Amniotic epithelial cell (primary cell): ENCODE data around the gene CCDC28B.
A peak's percentile ranks its signal among the peaks of the same experiment; 100 is the strongest.

Experiments
- DNase-seq: peaks from one replicate; pipeline ENCODE4 v3.0.0-alpha.2; 2010; ENCODE audit warnings: low read depth

CCDC28B gene

GRCh38 chr1:32194984-32195383, 5.4 kb upstream of the CCDC28B start:
- no peak for DNase-seq

GRCh38 chr1:32195531-32195930, 4.9 kb upstream of the CCDC28B start:
- DNase-seq = no peak

GRCh38 chr1:32195972-32196823, 4.2 kb upstream of the CCDC28B start:
- peak; percentile 78 for DNase-seq

- DNase-seq = no peak
Observed at GRCh38 chr1:32197074-32197473, 3.3 kb upstream of the CCDC28B start.

- DNase-seq = no peak
Observed at GRCh38 chr1:32197837-32198236, 2.6 kb upstream of the CCDC28B start.

GRCh38 chr1:32198237-32199042, 2.0 kb upstream of the CCDC28B start:
- DNase-seq = no peak

- no peak for DNase-seq
Observed at GRCh38 chr1:32199043-32199716, 1.2 kb upstream of the CCDC28B start.

GRCh38 chr1:32199717-32200072, 700 bp upstream of the CCDC28B start:
- no peak for DNase-seq

GRCh38 chr1:32201011-32201855, 838 bp downstream of the CCDC28B start:
- no peak for DNase-seq

GRCh38 chr1:32204943-32205361, 4.6 kb downstream of the CCDC28B start:
- DNase-seq = no peak

- peak; percentile 67 for DNase-seq
Observed at GRCh38 chr1:32205401-32206370, 5.3 kb downstream of the CCDC28B start, which contains the start of gene IQCC. Gene IQCC (plus strand): TSS chr1:32205671. CDS start chr1:32205682, 11 bp downstream.

- DNase-seq = no peak
Observed at GRCh38 chr1:32208469-32208868, 8.1 kb downstream of the CCDC28B start.

GRCh38 chr1:32208891-32209328, 8.5 kb downstream of the CCDC28B start, which contains the start of gene DCDC2B:
Gene DCDC2B (plus strand): TSS chr1:32209089. CDS start chr1:32209094, 5 bp downstream.
- peak; percentile 61 for DNase-seq

- peak; percentile 53 for DNase-seq
Observed at GRCh38 chr1:32215629-32216480, 15.5 kb downstream of the CCDC28B start.

GRCh38 chr1:32216566-32216965, 16.2 kb downstream of the CCDC28B start:
- DNase-seq = no peak

- peak; percentile 36 for DNase-seq
Observed at GRCh38 chr1:32219022-32219421, 18.6 kb downstream of the CCDC28B start.

- no peak for DNase-seq
Observed at GRCh38 chr1:32220746-32221580, 20.6 kb downstream of the CCDC28B start.

GRCh38 chr1:32221581-32221979, 21.2 kb downstream of the CCDC28B start:
- DNase-seq = no peak
